Neuronal stem cell (in vitro differentiated cells): ENCODE measurements around the gene COG3.

Source experiments
- DNase-seq: peaks from one replicate; pipeline ENCODE4 v3.0.0-alpha.2; 2013; ENCODE audit warnings: low spot score
- H2AFZ ChIP-seq: one replicate; pipeline ENCODE4 v1.6.1; 2013; ENCODE audit warnings: mild to moderate bottlenecking, low read length, inconsistent platforms
- H2AK5ac ChIP-seq: 2 replicates; pipeline ENCODE4 v1.6.1; 2013; ENCODE audit warnings: low read depth, mild to moderate bottlenecking, inconsistent platforms, low read length, moderate library complexity, mixed read lengths
- H2BK120ac ChIP-seq: 2 replicates; pipeline ENCODE4 v1.6.1; 2013; ENCODE audit warnings: low read depth, mild to moderate bottlenecking, inconsistent platforms, low read length, moderate library complexity, mixed read lengths
- H2BK12ac ChIP-seq: one replicate; pipeline ENCODE4 v1.6.1; 2013; ENCODE audit warnings: low read length, inconsistent platforms
- H2BK15ac ChIP-seq: 2 replicates; pipeline ENCODE4 v1.6.1; 2013; ENCODE audit warnings: mild to moderate bottlenecking, low read length, inconsistent platforms, mixed read lengths
- H2BK5ac ChIP-seq: one replicate; pipeline ENCODE4 v1.6.1; 2013; ENCODE audit warnings: inconsistent platforms, mild to moderate bottlenecking, low read length, moderate library complexity
- H3K14ac ChIP-seq: one replicate; pipeline ENCODE4 v1.6.1; 2013; ENCODE audit warnings: low read length, inconsistent platforms
- H3K18ac ChIP-seq: 2 replicates; pipeline ENCODE4 v1.6.1; 2013; ENCODE audit warnings: low read length, inconsistent platforms
- H3K23ac ChIP-seq: 2 replicates; pipeline ENCODE4 v1.6.1; 2013; ENCODE audit warnings: low read depth, mild to moderate bottlenecking, mixed read lengths, low read length, inconsistent platforms; ENCODE audit not compliant: poor library complexity
- H3K27ac ChIP-seq: replicated peaks from 3 replicates; pipeline ENCODE4 v1.5.1; 2013; ENCODE audit warnings: low read length, inconsistent platforms
- H3K27me3 ChIP-seq, 3 experiments: 2 replicates each; pipeline ENCODE4 v1.6.1; 2013; ENCODE audit warnings: low read length in 3 of 3, mild to moderate bottlenecking in 2 of 3, inconsistent platforms in 1 of 3, low read depth in 1 of 3, mixed read lengths in 1 of 3, moderate library complexity in 1 of 3; ENCODE audit not compliant: control insufficient read depth in 3 of 3, insufficient read depth in 3 of 3
- H3K36me3 ChIP-seq, 2 donors: replicated peaks in 1 of 2; 2 replicates each; pipeline ENCODE4 v1.6.1; 2013; ENCODE audit warnings: low read length in 2 of 2; ENCODE audit not compliant: control insufficient read depth in 2 of 2, insufficient read depth in 2 of 2
- H3K4ac ChIP-seq: 2 replicates; pipeline ENCODE4 v1.6.1; 2013; ENCODE audit warnings: inconsistent platforms, mild to moderate bottlenecking, low read length, moderate library complexity
- H3K4me1 ChIP-seq, 2 donors: 1 replicate in 1 of 2; 2 replicates in 1 of 2; pipeline ENCODE4 v1.6.1; 2013; ENCODE audit warnings: low read length in 2 of 2, low read depth in 1 of 2; ENCODE audit not compliant: control insufficient read depth in 2 of 2, insufficient read depth in 1 of 2
- H3K4me2 ChIP-seq: one replicate; pipeline ENCODE4 v1.6.1; 2013; ENCODE audit warnings: mild to moderate bottlenecking, low read length, inconsistent platforms; ENCODE audit not compliant: insufficient read depth, poor library complexity, severe bottlenecking
- H3K4me3 ChIP-seq, 2 donors: 2 replicates each; pipeline ENCODE4 v1.5.1; 2013; ENCODE audit warnings: low read length in 2 of 2, mild to moderate bottlenecking in 2 of 2, inconsistent platforms in 1 of 2, moderate library complexity in 1 of 2
- H3K79me1 ChIP-seq: one replicate; pipeline ENCODE4 v1.6.1; 2013; ENCODE audit warnings: low read depth, mild to moderate bottlenecking, inconsistent platforms, low read length, moderate library complexity
- H3K9ac ChIP-seq: one replicate; pipeline ENCODE4 v1.6.1; 2013; ENCODE audit warnings: mild to moderate bottlenecking, low read depth, low read length, inconsistent platforms; ENCODE audit not compliant: poor library complexity
- H3K9me3 ChIP-seq, 2 donors: replicated peaks in 1 of 2; 2 replicates each; pipeline versions ENCODE3 to v1.6.1; 2013; ENCODE audit warnings: low read length in 2 of 2, mild to moderate bottlenecking in 2 of 2, inconsistent platforms in 1 of 2, low read depth in 1 of 2, mixed read lengths in 1 of 2, moderate library complexity in 1 of 2; ENCODE audit not compliant: control insufficient read depth in 2 of 2, insufficient read depth in 1 of 2
- H4K8ac ChIP-seq: one replicate; pipeline ENCODE4 v1.6.1; 2013; ENCODE audit warnings: low read depth, mild to moderate bottlenecking, inconsistent platforms, low read length, moderate library complexity
- H4K91ac ChIP-seq: one replicate; pipeline ENCODE4 v1.6.1; 2013; ENCODE audit warnings: low read length, low read depth, mild to moderate bottlenecking, inconsistent platforms; ENCODE audit not compliant: poor library complexity
- WGBS, 2 donors: extraction: QIAGEN DNeasy Blood & Tissue Kit; methylation state at CpG; one replicate each; pipeline ENCODE4 v1.1.7; 2013; ENCODE audit warnings: missing lambda C conversion rate in 2 of 2, mixed read lengths in 1 of 2; ENCODE audit not compliant: insufficient read length in 2 of 2, insufficient replicate concordance in 1 of 2; ENCODE audit errors: extremely low coverage in 2 of 2; 5-methylcytosine and 5-hydroxymethylcytosine counted together

COG3 gene

GRCh38 chr13:45542391-45542790 is 77.7 kb downstream of the COG3 start:
- Histone ChIP-seq H2BK15ac (no peak overlapping the region), H2BK5ac (no peak overlapping the region), H3K4me1 (peaks cover 0 to 5% of the 10 kb centered on the region in 2 donors), H3K9me3 (no peaks in the 10 kb centered on the region), H3K4me3 (no peak overlapping the region), H3K14ac (no peak overlapping the region), H4K8ac (no peak overlapping the region), H2AK5ac (no peak overlapping the region), H3K27me3 (peaks cover 0 to 6% (median 0%) of the 10 kb centered on the region in 3 experiments), H2AFZ (no peak overlapping the region), H3K4ac (no peak overlapping the region), H3K4me2 (no peak overlapping the region), H3K36me3 (no peaks in the 10 kb centered on the region), H3K18ac (no peak overlapping the region), H3K23ac (no peak overlapping the region), H3K27ac (no peak overlapping the region), H4K91ac (no peak overlapping the region), H2BK120ac (no peak overlapping the region), H3K9ac (no peak overlapping the region), H2BK12ac (no peak overlapping the region), H3K79me1 (no peaks in the 10 kb centered on the region)
- WGBS, 2 donors = no CpG with 5 or more reads among the region's 8 CpGs
- DNase-seq = no peak

DNA sequence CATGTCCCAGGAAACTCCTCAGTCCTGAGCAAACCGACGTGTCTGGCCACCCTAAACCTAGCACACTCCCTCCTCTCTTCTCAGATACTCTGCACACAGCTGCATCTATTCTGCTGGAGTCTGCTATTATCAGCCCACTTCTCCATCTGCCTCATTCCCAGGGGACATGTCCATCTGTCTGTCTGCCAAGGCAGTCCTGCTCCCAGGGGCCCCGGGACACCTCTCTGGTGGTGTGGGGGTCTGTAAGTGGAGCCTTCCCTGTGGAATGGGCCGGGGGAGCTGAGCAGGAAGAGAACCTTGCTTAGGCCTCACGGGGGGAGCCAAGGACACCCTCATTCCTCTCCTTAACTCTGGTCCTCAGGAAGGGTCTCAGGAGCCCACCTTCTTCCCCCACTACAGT is 78.1 kb downstream of the COG3 start:
- no peak overlapping the region for H3K4ac ChIP-seq
- no peak overlapping the region for H2AK5ac ChIP-seq
- no peak overlapping the region for H2BK5ac ChIP-seq
- no peak for DNase-seq
- no peak overlapping the region for H3K9ac ChIP-seq
- no peak overlapping the region for H3K4me3 ChIP-seq
- H3K4me2 ChIP-seq = no peak overlapping the region
- H3K79me1 ChIP-seq = no peaks in the 10 kb centered on the region
- peaks cover 0 to 5% of the 10 kb centered on the region in 2 donors for H3K4me1 ChIP-seq
- WGBS, 2 donors = no CpG with 5 or more reads among the region's 5 CpGs
- no peak overlapping the region for H2BK120ac ChIP-seq
- no peak overlapping the region for H2AFZ ChIP-seq
- no peak overlapping the region for H3K14ac ChIP-seq
- H4K91ac ChIP-seq = no peak overlapping the region
- peaks cover 0 to 6% (median 0%) of the 10 kb centered on the region in 3 experiments for H3K27me3 ChIP-seq
- no peak overlapping the region for H3K18ac ChIP-seq
- H3K36me3 ChIP-seq = no peaks in the 10 kb centered on the region
- no peak overlapping the region for H2BK12ac ChIP-seq
- no peak overlapping the region for H3K27ac ChIP-seq
- no peak overlapping the region for H4K8ac ChIP-seq
- H3K23ac ChIP-seq = no peak overlapping the region
- no peak overlapping the region for H2BK15ac ChIP-seq
- no peaks in the 10 kb centered on the region for H3K9me3 ChIP-seq

- DNase-seq = no peak
- H2BK12ac ChIP-seq = no peak overlapping the region
- no CpG with 5 or more reads among the region's 2 CpGs for WGBS, 2 donors
These were observed 79.8 kb downstream of the COG3 start for GRCh38 chr13:45544520-45544919.

GRCh38 chr13:45545686-45546409 is 81.1 kb downstream of the COG3 start:
- Histone ChIP-seq H2AFZ (no peak overlapping the region), H3K23ac (no peak overlapping the region), H2BK12ac (no peak overlapping the region), H3K9me3 (no peaks in the 10 kb centered on the region), H3K14ac (no peak overlapping the region), H3K4me3 (no peak overlapping the region), H2BK15ac (no peak overlapping the region), H3K18ac (no peak overlapping the region), H2BK120ac (no peak overlapping the region), H3K9ac (no peak overlapping the region), H3K27ac (no peak overlapping the region), H3K4me1 (no peaks in the 10 kb centered on the region), H3K79me1 (no peaks in the 10 kb centered on the region), H4K91ac (no peak overlapping the region), H2AK5ac (no peak overlapping the region), H3K27me3 (peaks cover 0 to 6% (median 0%) of the 10 kb centered on the region in 3 experiments), H3K4me2 (no peak overlapping the region), H4K8ac (no peak overlapping the region), H3K4ac (no peak overlapping the region), H2BK5ac (no peak overlapping the region), H3K36me3 (no peaks in the 10 kb centered on the region)
- DNase-seq = no peak
- WGBS, 2 donors = no CpG with 5 or more reads among the region's 6 CpGs

More at GRCh38 chr13:45544520-45544919, 79.8 kb downstream of the COG3 start:
- Histone ChIP-seq H2BK15ac (no peak overlapping the region), H2BK120ac (no peak overlapping the region), H3K4me2 (no peak overlapping the region), H3K79me1 (no peaks in the 10 kb centered on the region), H3K36me3 (no peaks in the 10 kb centered on the region), H3K4me1 (no peaks in the 10 kb centered on the region), H3K14ac (no peak overlapping the region), H3K4me3 (no peak overlapping the region), H3K9me3 (no peaks in the 10 kb centered on the region), H2AK5ac (no peak overlapping the region), H3K9ac (no peak overlapping the region), H3K27ac (no peak overlapping the region), H3K23ac (no peak overlapping the region), H4K8ac (no peak overlapping the region), H2BK5ac (no peak overlapping the region), H2AFZ (no peak overlapping the region), H3K4ac (no peak overlapping the region), H4K91ac (no peak overlapping the region), H3K27me3 (peaks cover 0 to 6% (median 0%) of the 10 kb centered on the region in 3 experiments), H3K18ac (no peak overlapping the region)
